Putamen (tissue), 1 donor: ENCODE results near the gene KLHL35.

Experiments
- DNase-seq: peaks from one replicate; pipeline ENCODE4 v3.0.0-alpha.2; 2016; ENCODE audit warnings: low spot score

KLHL35 gene

DNA sequence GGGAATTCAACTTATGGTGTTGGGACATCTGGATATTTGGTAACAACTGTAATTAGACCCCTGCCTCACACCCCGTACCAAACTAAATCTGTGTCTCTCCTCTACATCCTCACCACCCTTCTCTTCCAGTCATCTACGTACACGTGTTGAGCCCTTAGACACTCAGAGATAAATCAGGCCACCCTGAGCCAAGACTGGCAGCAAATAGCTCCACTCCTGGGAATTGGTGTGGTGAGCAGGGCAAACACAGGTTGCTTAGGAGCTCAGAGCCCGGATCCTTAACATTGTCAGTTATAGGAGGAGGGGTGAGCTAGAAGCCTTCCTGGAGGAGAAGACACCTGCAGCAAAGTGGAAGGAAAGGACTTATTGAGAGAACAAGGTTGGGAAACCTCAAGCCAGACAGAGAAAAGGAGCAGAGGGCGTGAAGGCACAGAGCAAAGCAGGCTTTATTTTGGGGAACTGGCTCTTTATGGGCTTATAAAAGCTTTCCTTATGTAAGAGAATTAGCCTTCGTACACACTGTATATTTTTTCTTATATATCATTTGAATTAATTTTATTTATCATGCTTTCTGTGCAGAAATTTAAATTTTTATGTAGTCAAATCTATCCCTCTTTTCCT is 36.9 kb upstream of the KLHL35 start:
- no peak for DNase-seq

DNA sequence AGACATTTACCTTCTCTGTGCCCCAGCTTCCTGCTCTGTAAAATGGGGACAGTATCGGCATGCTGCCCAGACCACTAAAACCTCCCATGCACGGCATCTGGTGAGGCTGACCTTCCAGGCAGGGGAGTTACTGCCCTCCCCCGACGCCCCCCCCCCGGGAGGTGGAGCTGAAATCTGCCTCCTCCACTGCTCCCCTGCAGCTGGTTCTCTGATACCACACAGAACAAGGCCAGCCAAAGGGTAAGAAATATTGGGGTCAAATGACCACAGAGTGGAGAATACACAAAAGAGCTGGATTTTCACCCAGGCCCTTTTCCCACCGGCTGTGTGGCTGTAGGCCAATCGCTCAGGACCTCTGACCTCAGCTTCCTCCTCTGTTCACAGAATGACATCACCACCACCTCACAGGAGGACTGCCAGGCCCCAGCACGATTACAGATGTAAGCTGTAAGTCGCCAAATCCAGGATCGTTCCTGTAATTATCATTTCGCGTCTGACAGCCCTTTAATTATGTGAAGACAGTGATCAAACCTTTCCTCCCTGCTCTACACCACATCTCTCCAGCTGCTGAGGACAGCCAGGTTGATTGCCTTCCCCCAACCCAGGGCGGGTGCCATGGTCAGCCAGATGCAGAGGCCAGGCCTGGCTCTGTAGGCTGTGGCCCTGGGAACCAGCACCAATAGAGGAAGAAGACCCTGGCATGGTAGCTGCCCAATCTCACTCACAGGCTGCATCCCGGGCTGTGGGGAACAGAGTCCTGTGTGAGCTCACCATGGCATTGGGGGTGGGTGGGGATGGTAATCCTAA is 35.7 kb upstream of the KLHL35 start:
- no peak for DNase-seq

DNA sequence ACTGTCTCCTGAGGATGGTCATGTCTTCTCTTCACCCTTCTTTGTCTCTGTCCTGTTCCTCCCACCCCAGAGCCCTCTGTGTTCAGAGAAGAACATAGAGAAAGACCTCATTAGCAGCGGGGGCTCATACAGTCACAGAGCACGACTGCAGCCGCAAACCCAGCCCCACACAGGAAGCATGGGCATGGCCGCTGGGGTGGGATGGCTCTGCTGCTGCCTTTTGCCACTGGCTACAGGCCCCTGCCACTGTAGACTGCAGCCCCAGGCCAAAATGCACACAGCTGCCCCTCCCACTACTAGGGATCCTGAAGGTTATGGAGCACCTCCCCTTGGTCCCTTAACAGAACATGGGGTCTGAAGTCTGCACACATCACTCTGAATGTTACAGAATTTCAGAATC is 34.9 kb upstream of the KLHL35 start:
- DNase-seq, result no peak

DNA sequence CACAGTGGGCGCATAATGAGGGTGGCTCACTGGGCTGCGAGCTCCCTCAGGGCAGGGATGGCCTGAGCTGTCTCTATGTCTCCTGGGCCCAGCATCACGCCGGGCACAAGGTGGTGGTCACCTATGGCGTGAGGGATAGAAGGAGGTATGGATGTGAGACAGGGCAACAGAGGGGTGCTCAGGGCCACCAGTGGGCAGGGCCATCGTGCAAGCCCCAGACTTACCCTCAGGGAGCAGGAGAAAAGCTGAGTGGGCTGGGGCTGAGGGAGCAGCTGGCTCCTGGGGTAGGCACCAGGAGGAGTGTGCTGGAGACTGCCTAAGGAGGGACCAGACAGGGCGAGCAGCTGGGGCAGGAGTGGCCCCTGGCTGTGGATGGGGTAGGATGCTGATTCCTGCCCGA is 34.3 kb upstream of the KLHL35 start:
- DNase-seq, result no peak

DNA sequence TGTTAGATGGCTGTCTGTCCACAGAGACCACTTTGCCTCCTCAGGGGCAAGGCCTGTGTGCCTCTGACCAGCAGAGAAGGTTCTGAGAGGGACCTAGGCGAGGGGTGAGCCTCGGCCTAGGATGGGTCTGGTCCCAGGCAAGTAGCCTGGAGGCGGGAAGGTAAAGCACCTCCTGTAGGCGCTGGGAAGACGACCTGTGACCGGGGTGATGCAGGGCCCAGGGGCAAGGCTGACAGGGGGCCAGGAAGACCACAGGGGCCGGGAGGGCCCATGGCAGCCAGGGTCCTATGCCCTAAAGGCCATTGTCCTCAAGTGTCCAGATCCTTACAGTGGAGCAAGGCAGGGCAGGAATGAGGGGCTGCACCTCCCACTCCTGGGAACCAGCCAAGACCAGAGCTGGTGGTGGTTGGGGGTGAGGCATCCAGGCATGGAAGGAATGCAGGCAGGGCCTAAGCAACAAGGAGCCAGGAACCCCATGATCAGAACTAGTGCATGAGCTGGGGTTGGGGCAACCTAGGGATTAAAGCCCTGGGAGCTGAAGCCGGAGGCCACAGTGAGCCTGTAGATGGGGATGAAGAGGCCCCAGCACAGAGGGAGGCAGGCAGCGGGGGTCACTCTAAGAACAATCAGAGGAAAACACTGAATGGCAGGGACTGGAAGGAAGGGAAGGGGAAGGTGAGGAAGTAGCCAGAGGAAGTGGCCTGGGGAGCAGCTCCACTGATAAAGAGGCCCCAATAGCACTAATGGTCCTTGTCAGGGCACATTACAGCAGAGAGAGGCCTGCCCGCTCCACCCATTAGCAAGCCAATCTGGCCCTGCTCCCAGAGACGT is 32.9 kb upstream of the KLHL35 start:
- DNase-seq, result no peak

DNA sequence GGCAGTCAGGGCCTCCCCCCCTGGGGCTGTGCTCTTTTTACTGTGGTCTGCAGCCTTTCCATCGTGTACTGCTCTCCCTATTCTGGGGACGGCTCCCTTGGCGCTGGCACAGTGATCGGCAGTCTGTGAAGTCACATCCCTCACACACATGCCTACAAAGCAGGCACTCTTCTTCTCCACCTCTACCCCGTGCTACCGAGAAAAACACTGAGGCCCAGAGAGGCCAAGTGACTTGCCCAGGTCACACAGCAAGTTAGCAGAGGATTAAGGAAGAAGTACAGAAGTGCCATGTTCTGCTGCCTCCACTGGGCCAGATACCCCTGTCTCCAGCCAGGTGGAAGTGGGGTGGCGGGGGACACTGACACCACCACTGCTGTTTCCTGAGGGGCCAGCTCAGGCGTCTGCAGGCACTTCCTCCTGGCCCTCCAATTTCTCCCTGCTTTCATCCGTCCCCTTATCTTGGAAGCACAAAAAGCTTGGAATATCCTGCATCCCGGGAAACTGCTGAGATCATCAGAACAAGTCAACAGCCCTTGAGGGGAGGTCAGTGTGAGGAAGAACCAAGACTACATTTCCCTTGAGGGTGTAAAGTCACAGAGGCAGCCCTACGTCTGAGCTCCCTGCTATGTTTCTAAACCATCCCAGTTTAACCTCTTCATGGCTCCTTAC is 30.2 kb upstream of the KLHL35 start:
- DNase-seq, result no peak

DNA sequence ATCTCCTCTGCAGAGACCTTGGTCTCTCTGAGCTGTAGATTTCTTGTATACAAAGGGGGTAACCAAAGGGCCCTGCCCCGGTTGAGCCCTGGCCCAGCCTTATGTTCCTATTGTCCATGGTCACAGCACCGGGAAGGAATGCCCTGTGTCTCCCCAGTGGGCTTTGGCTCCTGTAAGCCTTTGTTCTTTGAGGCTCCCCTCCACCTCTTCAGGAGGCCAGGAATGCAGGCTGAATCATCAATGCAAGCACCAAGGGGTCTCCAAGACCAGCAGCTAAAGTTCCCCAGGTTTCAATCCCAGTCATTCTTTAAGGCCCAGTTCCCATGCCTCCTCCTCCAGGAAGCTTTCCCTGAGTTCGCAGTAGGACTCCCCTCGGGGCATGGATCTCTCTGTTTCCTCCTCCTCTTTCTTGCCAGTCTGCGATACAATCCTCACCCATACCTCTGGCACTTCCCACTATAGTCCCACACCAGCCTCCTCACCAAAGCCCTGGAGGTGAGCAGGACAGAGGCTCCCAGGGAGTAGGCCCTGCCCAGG is 29.2 kb upstream of the KLHL35 start:
- DNase-seq, result no peak

DNA sequence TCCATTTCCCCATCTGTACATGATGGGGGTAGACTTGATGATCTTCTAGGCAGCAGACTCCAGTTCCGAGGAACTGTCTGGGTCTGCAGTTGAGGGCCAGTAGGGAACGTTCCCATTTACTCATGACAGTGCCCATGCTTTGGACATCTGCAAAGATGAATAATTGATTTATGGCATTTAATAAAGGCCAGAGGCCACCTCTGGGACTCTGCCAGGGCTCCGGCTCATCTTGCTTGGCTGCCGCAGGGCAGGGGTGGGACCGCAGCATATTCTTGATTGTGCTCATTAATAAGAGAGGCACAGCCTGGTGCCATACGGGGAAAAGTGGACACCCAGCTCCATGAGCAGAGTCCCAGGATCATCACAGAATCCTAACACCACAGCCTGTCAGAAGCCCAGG is 28.1 kb upstream of the KLHL35 start:
- no peak for DNase-seq

DNA sequence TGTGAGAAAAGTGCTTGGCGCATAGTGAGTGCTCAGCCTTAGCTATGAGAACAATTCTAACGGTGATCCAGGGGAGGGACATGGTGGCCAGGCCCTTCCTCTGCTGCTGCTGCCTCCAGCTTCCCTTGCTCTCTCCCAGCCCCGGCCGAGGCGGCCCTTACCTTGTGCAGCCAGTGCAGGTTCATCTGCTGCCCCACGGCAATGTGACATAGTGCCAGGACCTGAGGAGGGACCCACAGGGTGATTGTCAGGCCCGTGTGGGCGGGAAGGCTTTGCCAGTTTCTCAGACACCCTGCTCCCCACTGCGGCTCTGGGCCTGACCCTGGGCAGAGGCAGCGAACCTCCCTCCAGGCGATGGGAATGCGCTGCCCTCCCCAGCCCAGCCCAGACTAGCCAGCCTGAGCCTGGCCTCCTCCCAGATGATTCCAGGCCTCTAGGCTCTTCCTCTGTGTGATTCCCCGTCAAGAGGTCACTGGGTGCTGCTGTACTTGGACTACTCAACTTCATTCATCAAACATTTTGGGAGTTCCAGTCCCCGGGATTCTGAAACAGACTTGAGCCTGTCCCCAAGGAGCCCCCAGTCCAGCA is 23.7 kb upstream of the KLHL35 start:
- DNase-seq, result no peak

DNA sequence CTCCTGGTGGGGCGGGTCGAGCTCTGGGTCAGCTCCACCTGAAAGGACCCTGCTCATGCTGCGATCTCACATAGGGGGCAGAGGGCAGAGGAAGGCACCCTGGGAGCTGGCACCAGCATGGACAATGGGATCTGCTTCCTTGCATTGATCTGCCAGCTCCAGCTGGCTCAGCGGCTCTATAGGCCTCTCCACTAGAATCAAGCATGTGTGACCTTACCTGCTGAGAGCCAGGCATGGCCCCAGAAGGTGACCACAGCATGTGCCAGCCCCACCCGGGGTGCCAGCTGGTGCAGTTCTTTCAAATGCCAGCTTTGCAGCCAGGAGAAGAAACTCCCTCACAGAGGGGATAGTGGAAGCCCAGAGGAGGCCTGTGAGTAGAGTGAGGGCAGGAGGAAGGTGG is 22.0 kb upstream of the KLHL35 start:
- DNase-seq, result no peak

DNA sequence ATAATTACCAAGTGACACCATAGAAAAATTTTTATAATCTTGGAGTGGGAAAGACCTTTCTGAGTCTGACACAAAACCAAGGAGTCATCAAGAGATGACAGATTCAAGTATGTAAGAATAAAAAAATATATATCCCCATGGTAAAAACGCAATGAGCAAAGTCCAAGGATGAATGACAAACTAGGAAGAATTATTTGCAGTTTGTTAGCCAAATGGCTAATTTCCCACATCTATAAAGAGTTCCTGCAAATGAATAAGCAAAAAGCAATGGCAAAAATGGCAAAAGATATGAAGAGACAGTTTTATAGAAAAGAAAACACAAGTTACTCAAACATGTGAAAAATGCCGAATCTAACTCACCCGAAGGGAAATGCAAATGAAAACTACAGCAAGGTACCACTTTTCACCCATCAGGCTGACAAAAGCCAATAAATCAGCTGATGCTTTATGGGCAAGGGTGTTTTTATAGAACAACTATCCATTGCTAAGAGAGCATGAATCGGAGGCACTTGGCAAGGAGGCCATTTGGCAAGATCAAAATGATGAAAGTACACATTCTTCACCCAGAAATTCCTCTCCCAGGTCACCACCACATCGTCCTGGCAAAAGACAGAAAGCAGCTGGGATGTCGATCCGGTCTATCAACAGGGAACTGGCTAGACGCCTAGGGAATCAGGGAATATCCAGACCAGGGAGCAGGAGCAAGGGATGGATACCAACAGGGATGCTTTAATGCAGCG is 21.1 kb upstream of the KLHL35 start:
- no peak for DNase-seq

DNA sequence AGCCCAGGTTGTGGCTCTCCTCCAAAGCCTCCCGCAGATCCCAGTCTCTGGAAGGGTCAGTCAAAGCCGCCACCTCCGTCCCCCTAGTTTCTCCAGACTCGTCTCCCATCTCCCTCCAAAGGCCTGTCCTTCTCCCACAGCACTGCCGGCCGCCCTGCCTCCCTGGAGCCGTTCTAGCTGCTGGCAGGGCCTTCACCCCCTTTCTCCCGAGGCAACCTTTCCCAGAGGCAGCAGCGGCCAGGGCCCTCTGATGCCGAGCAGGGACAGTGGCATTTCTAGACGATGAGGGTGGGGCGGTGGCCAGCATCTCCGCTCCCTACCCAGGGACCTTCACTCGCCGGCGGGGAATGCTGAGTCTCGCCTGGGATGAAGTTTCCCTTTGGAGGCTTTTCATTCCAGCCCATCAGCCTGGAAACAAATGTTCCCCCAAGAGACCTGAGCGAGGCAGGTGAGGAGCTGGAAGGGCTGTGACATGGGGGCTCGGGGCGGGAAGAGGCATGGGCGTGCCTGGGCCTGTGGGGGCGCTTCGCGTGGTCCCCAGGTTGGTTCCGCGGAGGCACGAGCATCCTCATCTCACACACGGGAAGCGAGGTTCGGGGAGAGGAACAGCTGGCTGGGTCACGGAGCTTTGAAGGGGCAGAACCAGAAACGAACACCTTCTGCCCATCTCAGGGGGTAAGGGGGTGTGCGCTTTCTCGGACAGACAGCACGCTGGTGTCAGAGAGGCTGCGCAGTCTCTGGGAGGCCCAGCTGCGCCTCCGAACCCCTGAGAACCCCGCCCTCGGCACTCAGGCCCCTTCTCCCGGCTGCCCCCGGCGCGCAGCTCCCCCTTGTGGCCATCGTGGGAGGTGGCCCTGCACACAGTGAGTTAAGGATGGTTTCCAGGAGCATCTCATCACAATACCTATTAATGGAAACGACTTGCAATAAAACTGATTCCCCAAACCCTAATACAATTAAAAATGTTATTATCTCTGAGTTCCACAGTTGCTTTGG is 18.1 kb upstream of the KLHL35 start:
- DNase-seq, result no peak

DNA sequence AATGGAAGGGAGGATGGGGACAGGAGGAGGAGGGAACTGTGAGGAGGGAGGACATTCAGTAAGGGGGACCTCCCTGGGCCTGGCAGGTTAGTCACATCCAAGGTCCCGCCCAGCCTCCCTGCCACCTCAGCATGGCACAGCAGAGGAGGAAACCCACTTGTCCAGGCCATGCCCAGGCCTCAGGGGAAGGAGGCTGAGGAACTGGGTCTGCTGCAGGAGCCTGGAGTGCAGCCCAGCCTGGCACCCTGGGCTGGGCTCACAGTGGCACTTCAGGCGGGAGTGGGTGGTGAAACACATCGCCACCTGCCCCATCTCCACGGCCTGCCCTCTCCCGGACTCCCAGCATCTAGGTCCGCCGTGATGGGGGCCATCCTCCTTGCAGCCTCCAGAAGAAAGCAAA is 17.2 kb upstream of the KLHL35 start:
- no peak for DNase-seq

DNA sequence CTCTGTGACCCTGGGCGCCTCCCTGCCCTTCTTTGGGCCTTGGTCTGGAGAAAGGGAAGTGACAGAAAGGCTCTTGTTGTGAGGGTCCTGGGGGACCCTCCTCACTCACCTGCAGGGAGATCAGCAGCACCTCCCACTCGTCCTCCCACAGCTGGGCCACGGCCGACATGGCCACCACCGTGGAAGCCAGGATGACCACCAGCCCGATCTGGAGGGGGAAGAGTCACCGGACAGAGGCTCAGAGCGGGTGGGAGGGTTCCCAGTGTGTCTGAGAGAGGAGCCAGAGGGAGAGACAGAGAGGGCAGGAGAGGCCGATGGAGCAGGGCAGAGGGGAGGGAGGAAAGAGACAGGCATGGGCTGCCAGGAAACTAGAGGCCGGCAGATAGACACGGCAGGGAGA is 16.8 kb upstream of the KLHL35 start:
- DNase-seq, result no peak

DNA sequence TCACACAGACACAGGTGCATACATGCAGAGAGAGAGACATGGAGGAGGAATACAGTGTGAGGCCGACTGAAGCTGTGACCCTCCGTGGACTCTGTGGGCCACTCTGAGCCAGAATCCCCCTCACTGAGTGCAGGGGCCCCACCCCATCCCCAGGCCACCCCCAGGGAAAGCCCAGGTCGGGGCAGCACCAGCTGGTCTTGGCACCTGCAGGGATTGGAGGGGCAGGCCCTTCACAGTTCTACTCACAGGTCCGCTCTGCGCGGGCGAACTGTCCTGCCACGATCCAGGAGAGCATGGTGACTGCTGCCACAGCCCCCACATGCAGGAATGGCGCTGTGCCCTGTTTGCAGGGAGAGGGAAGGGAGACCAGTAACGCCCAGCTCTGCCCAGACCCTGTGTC is 16.3 kb upstream of the KLHL35 start:
- no peak for DNase-seq

DNA sequence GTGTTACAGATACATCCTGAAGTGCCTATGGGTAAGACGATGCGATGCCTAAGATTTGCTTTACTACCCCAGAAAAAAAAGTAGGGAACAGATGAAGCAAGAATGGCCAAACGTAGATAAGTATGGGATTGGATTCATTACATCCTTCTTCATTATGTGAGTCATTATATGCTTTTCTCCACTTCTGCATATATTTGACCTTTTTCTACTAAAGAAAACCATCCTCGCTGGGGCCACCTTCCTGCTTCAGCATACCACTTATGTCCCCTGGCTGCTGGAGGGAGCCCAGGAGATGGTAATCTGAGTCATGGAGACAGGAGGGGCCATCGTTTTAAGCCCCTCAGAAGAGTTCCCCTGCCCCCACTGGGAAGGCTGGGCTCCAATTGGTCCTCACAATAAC is 14.4 kb upstream of the KLHL35 start:
- no peak for DNase-seq

DNA sequence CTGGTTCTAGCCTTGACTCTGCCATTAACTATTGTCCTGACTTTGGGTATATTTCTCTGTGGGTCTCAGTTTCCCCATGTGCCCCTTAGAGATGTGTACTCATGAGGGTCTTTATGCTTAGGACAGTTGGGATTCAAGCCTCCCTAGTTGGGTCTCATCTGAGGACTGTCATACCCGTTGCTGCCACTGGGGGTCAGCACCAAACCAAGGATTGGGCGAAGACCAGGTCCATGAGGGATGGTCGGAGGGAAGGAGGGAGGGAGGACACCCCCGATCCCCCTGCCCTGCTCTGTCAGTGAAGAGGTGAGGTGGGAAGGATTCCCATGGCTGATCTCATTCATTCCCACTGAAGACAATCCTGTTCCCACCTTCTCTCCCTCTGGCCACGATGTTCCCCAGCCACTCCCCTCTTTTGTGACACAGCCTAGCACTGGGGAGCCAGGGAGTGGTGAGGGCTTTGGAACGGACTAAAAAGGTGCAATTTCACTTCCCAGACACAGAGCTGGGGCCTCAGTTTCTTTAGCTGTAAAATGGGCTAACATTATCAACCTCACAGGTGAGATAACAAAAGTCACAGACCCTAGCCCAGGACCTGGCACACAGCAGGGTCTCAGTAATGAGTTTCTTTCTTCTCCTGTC is 12.4 kb upstream of the KLHL35 start:
- DNase-seq, result peak; percentile 39

DNA sequence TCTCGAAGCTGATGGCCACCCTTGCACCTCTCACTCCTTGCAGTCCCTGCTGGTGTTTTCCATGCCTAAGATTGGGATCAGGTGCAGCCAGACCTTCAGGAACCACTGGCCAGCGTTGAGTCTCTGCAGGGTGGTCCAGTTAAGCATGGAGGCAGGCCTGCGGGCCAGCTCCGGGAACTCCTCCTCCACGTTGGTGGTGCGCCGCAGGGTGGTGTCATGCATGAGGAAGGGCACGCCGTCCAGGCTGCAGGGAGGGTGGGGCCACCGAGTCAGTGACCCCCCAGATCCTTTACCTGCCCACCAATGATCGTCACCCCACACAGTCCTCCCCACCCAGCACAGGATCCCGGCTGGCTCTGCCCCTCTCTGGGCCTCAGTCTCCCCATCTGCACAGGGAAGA is 10.0 kb upstream of the KLHL35 start:
- no peak for DNase-seq

DNA sequence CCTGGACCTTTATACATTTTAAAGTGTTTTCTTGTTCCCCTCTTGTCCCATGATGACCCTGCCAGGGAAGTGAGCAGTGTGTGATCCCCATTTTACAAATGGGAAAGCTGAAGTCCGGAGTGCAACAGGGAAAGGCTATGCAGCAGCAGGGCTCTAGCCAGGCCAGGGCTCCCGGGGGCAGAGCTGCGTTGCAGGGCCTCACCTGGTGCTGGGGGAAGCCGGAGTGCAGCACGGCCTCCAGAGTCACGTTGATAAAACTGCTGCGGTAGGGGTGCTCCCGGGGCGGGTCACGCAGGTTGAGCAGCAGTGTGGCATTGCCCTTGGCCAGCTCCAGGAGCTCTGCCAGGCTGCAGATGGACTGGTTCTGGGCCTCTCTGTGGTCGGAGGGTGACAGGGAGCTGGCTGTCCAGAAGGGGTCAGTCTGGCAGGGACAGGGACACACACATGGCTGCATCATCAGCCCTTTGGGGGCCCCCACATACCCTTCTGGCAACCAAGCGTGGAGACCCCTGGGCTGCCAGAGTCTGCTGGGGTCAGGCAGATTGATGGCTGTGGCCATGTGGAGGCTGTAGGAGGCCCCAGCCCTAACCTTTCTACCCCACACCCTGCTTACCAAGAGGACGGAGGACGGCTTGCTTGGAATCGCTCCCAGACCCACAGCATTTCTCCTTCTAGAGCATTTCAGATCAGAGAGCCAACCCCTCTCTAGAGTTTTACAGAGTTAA is 9.3 kb upstream of the KLHL35 start:
- DNase-seq, result no peak
